KMS-11 (cell line): ENCODE data around the gene TAGLN3.

ENCODE experiments used
- H2AFZ ChIP-seq: fragments of 200-600 bp; sonication (generic); 2 replicates; pipeline ENCODE4 v1.6.1; 2016; ENCODE audit warnings: antibody characterized with exemption, mixed run types, low read depth
- H3K27ac ChIP-seq: fragments of 200-600 bp; sonication (generic); 2 replicates; pipeline ENCODE4 v1.6.1; 2016; ENCODE audit warnings: mild to moderate bottlenecking, mixed run types
- H3K27me3 ChIP-seq: fragments of 200-600 bp; sonication (generic); 2 replicates; pipeline ENCODE4 v1.6.1; 2017; ENCODE audit warnings: mild to moderate bottlenecking, low read depth, mixed run types, moderate library complexity; ENCODE audit not compliant: insufficient read depth
- H3K36me3 ChIP-seq: fragments of 200-600 bp; sonication (generic); 2 replicates; pipeline ENCODE4 v1.6.1; 2017; ENCODE audit warnings: mild to moderate bottlenecking, mixed run types; ENCODE audit not compliant: insufficient read depth
- H3K4me1 ChIP-seq: fragments of 200-600 bp; sonication (generic); 2 replicates; pipeline ENCODE4 v1.6.1; 2016; ENCODE audit warnings: mild to moderate bottlenecking, low read depth, mixed run types; ENCODE audit not compliant: poor library complexity, severe bottlenecking
- H3K4me2 ChIP-seq: fragments of 200-600 bp; sonication (generic); 2 replicates; pipeline ENCODE4 v1.7.0; 2016; ENCODE audit warnings: mild to moderate bottlenecking, mixed run types
- H3K4me3 ChIP-seq: fragments of 200-600 bp; sonication (generic); IDR thresholded peaks from 2 replicates; pipeline ENCODE4 v1.6.1; 2017; ENCODE audit warnings: low read depth, low read length, mixed read lengths; ENCODE audit not compliant: insufficient read depth
- H3K79me2 ChIP-seq: fragments of 200-600 bp; sonication (generic); 2 replicates; pipeline ENCODE4 v1.6.1; 2016; ENCODE audit warnings: low read depth, mixed run types; ENCODE audit not compliant: insufficient read depth
- H3K9ac ChIP-seq: fragments of 200-600 bp; sonication (generic); 2 replicates; pipeline ENCODE4 v1.6.1; 2016; ENCODE audit warnings: mild to moderate bottlenecking, mixed run types
- H4K20me1 ChIP-seq: fragments of 200-600 bp; sonication (generic); 2 replicates; pipeline ENCODE4 v1.6.1; 2016; ENCODE audit warnings: mild to moderate bottlenecking, mixed run types; ENCODE audit not compliant: insufficient read depth
- CTCF ChIP-seq: fragments of 200-600 bp; sonication (generic); conservative IDR thresholded peaks from 2 replicates; pipeline ENCODE4 v1.6.1; 2017; ENCODE audit warnings: low read depth, mild to moderate bottlenecking, antibody characterized with exemption, low read length, moderate library complexity, mixed read lengths

Gene TAGLN3

GRCh38 chr3:112011376-112011940, 12.7 kb downstream of the TAGLN3 start:
- TF ChIP-seq CTCF: no peak
- no peak overlapping the region for H3K4me3 ChIP-seq
- H3K4me2 ChIP-seq: no peak overlapping the region
- H3K27me3 ChIP-seq: no peaks in the 10 kb centered on the region
- no peaks in the 10 kb centered on the region for H3K79me2 ChIP-seq
- no peaks in the 10 kb centered on the region for H3K4me1 ChIP-seq
- H3K27ac ChIP-seq: no peak overlapping the region
- H2AFZ ChIP-seq: no peak overlapping the region
- no peak overlapping the region for H3K9ac ChIP-seq
- H4K20me1 ChIP-seq: no peaks in the 10 kb centered on the region
- H3K36me3 ChIP-seq: no peaks in the 10 kb centered on the region

- no peak overlapping the region for H2AFZ ChIP-seq
- H3K27ac ChIP-seq: no peak overlapping the region
- no peaks in the 10 kb centered on the region for H3K36me3 ChIP-seq
- H4K20me1 ChIP-seq: no peaks in the 10 kb centered on the region
- H3K4me2 ChIP-seq: no peak overlapping the region
- no peak overlapping the region for H3K4me3 ChIP-seq
- no peaks in the 10 kb centered on the region for H3K4me1 ChIP-seq
- H3K9ac ChIP-seq: no peak overlapping the region
- TF ChIP-seq CTCF: no peak
- H3K79me2 ChIP-seq: no peaks in the 10 kb centered on the region
- no peaks in the 10 kb centered on the region for H3K27me3 ChIP-seq
Measured at GRCh38 chr3:112012205-112012992, 13.7 kb downstream of the TAGLN3 start.

GRCh38 chr3:112013058-112013783, 14.5 kb downstream of the TAGLN3 start:
- no peak overlapping the region for H3K27ac ChIP-seq
- H3K4me1 ChIP-seq: no peaks in the 10 kb centered on the region
- TF ChIP-seq CTCF: no peak
- H3K4me3 ChIP-seq: no peak overlapping the region
- no peaks in the 10 kb centered on the region for H4K20me1 ChIP-seq
- no peak overlapping the region for H2AFZ ChIP-seq
- no peak overlapping the region for H3K4me2 ChIP-seq
- no peak overlapping the region for H3K9ac ChIP-seq
- H3K36me3 ChIP-seq: no peaks in the 10 kb centered on the region
- no peaks in the 10 kb centered on the region for H3K27me3 ChIP-seq
- H3K79me2 ChIP-seq: no peaks in the 10 kb centered on the region

GRCh38 chr3:112013784-112014143, 15.0 kb downstream of the TAGLN3 start:
- Histone ChIP-seq H3K9ac (no peak overlapping the region), H3K27me3 (no peaks in the 10 kb centered on the region), H2AFZ (no peak overlapping the region), H3K4me3 (no peak overlapping the region), H3K27ac (no peak overlapping the region), H3K4me1 (no peaks in the 10 kb centered on the region), H3K4me2 (no peak overlapping the region), H3K36me3 (no peaks in the 10 kb centered on the region), H3K79me2 (no peaks in the 10 kb centered on the region), H4K20me1 (no peaks in the 10 kb centered on the region)
- no peak for TF ChIP-seq CTCF
